Body of pancreas (tissue), 4 donors: ENCODE data around the gene CGNL1.

Experiments used
- CTCF ChIP-seq, 7 experiments: fragments of 450-650 bp in 4 of 7; fragments of 200-600 bp in 3 of 7; sonication (generic) in 3 of 7; IDR thresholded peaks; one replicate each; pipeline ENCODE4 v1.5.1; 2016 to 2019; ENCODE audit warnings: antibody characterized with exemption in 7 of 7
- POLR2A ChIP-seq, 3 donors: fragments of 450-650 bp; IDR thresholded peaks; one replicate each; pipeline ENCODE4 v1.6.1; 2016; ENCODE audit warnings: antibody characterized with exemption in 3 of 3, mild to moderate bottlenecking in 2 of 3

- no peak for TF ChIP-seq POLR2A (IDR thresholded peaks at IDR 0.05)
- no peak for TF ChIP-seq CTCF (IDR thresholded peaks at IDR 0.05)
These were observed 61.3 kb downstream of the CGNL1 start for GRCh38 chr15:57437564-57437963.
